SK-N-SH (cell line): ENCODE results near the gene AGK.

Experiments used
- EP300 ChIP-seq, 2 experiments: IDR thresholded peaks; 2 replicates each; pipeline versions ENCODE4 v1.4.0 to v1.6.1; 2012; ENCODE audit warnings: borderline replicate concordance in 1 of 2, low read depth in 1 of 2, low read length in 1 of 2
- GATA2 ChIP-seq: sonication (generic); formaldehyde crosslinking; IDR thresholded peaks from 2 replicates; pipeline ENCODE4 v1.5.0; 2020; ENCODE audit warnings: mild to moderate bottlenecking, missing genetic modification reagents
- JUND ChIP-seq: IDR thresholded peaks from 2 replicates; pipeline ENCODE4 v1.4.0; 2012
- MEF2A ChIP-seq: IDR thresholded peaks from 2 replicates; pipeline ENCODE4 v1.4.0; 2012; ENCODE audit warnings: low read depth, borderline replicate concordance
- POLR2AphosphoS5 ChIP-seq: IDR thresholded peaks from 2 replicates; pipeline ENCODE4 v1.6.1; 2012; ENCODE audit warnings: low read depth, low read length
- RXRA ChIP-seq: IDR thresholded peaks from 2 replicates; pipeline ENCODE4 v1.4.0; 2012; ENCODE audit warnings: low read depth, mild to moderate bottlenecking, borderline replicate concordance
- ZBTB33 ChIP-seq: IDR thresholded peaks from 2 replicates; pipeline ENCODE4 v1.4.0; 2012; ENCODE audit warnings: low read depth, borderline replicate concordance
- TF ChIP-seq, protein P1 (sequence below): fragments of 200-600 bp; sonication (generic); IDR thresholded peaks from 2 replicates; pipeline ENCODE4 v1.6.1; 2017; ENCODE audit warnings: antibody characterized with exemption, mild to moderate bottlenecking, moderate library complexity

GRCh38 chr7:141586878-141587277, 35.7 kb downstream of the AGK start:
- TF ChIP-seq, protein P1, sequence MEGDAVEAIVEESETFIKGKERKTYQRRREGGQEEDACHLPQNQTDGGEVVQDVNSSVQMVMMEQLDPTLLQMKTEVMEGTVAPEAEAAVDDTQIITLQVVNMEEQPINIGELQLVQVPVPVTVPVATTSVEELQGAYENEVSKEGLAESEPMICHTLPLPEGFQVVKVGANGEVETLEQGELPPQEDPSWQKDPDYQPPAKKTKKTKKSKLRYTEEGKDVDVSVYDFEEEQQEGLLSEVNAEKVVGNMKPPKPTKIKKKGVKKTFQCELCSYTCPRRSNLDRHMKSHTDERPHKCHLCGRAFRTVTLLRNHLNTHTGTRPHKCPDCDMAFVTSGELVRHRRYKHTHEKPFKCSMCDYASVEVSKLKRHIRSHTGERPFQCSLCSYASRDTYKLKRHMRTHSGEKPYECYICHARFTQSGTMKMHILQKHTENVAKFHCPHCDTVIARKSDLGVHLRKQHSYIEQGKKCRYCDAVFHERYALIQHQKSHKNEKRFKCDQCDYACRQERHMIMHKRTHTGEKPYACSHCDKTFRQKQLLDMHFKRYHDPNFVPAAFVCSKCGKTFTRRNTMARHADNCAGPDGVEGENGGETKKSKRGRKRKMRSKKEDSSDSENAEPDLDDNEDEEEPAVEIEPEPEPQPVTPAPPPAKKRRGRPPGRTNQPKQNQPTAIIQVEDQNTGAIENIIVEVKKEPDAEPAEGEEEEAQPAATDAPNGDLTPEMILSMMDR: no peak
- no peak for TF ChIP-seq EP300 (IDR thresholded peaks at IDR 0.05; ENCODE audit: borderline replicate concordance in 1 of 2, low read depth in 1 of 2, low read length in 1 of 2)
- no peak for TF ChIP-seq MEF2A
- TF ChIP-seq RXRA: no peak
- no peak for TF ChIP-seq POLR2AphosphoS5
- TF ChIP-seq ZBTB33: no peak
- no peak for TF ChIP-seq GATA2
- TF ChIP-seq JUND: no peak
